GM19193 (cell line): Measurements from ENCODE around the gene ZNF614.

ENCODE experiments used
- POLR2A ChIP-seq: IDR thresholded peaks from 4 replicates; pipeline ENCODE4 v1.6.1; 2011; ENCODE audit not compliant: insufficient read depth, insufficient read length; ENCODE audit errors: extremely low read depth

The ZNF614 gene

DNA sequence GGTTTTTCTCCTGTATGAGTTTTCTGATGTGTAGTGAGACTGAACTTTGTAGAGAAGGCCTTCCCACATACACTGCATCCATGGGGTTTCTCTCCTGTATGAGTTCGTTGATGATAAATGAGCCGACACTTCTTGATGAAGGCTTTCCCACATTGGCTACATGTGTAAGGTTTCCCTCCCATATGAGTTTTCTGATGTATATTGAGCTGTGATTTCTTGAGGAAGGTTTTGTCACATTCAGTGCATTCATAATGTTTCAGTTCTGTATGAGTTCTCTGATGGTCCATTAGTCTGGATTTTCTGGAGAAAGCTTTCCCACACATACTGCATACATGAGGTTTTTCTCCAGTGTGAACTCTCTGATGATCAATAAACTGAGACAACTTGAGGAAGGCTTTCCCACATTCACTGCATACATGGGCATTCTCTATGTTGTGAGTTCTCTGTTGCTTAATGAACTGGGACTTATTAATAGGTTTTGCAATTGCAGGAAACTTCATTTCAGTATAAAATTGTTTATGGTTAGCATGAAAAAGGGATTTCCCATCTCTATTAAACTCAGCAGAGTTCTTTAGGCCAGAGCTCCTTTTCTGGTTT lies 34.0 kb downstream of the ZNF614 start:
- no peak for TF ChIP-seq POLR2A

DNA sequence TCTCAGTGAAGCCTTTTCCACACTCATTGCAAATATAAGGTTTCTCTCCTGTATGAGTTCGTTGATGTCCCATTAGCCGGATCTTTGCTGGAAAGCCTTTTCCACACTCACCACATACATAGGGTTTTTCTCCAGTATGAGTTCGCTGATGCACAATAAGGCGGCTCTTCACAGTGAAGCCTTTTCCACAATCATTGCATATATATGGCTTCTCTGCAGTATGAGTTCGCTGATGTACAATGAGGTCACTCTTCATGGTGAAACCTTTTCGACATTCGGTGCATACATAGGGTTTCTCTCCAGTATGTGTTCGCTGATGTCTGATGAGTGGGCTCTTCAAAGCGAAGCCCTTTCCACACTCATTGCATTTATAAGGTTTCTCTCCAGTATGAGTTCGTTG lies 34.8 kb downstream of the ZNF614 start:
- no peak for TF ChIP-seq POLR2A

DNA sequence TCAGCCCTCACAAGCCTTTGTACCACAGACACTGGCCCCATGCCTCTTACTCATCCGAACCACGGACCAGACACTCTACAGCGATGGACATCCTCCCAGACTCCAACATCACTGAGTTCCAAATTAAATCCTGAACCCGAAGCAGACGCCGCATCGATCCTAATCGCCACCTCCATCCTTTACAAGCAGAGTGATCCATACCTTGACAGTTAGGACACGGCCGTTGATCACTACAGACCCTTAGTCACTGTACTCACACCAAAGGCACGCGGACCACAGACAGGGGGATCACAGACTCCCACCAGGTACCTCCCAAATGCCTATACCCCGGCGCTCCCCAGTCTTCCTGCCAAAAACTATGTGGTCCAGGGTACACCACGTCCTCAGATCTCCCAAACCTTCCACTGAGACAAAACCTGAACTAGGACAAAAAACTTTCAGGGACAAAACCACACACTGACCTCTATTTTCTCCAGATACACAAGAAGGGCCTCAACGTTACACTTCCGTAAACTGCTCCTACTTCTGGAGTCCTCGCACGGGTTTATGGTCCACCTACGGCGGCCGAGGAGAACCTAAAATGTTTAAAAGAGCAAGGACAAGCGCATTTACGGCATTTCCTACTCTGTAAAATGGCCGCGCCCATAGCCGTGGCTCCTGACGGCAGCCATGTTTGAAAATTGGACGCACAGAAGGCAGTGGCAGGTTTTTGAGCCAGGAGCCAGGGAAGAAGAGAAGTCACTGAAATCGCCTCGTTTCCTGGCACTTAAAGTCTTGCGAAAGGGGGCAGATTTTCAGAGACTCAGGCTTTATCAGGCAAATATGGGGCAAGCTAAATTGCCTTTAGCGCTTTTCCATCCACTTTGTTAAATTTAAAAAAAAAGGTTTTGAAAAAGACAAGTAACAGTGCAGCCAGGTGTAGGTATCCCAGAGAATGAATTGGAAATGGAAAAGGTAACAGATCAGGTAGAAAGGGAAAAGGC lies 41.6 kb downstream of the ZNF614 start, which contains the start of gene ZNF350:
ZNF350 (minus strand) TSS at position 532 of the 983 bp plus-strand sequence. CDS start 12,480 bp downstream, outside the sequence.
- TF ChIP-seq POLR2A = no peak

GRCh38 chr19:51983361-51983760 lies 44.8 kb downstream of the ZNF614 start:
- TF ChIP-seq POLR2A = no peak

DNA sequence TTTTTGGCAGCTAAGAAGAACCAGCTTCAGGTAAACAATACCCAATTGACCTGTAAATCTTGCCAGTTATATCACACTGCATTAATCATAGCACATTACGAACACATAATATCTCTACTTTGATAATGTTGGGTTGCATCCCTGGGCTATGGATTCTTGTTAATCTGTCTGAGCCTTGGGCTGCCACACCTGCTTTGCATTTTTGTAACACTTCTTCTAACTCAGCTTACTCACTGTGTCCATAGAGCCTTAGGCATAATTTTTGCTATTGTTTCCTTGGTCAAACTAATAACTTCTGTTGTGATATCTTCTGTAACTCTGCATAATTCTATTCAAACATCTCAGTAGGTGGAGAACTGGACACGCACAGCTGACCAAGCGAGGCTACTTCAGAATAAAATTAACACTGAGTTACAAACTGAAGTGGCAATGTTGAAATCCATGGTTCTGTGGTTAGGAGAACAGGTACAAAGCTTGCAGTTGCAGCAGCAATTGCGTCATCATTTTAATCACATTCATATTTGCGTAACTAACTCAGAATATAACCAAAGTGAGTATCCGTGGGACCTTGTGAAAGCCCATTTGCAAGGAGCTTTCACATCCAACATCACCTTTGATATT lies 48.0 kb downstream of the ZNF614 start:
- no peak for TF ChIP-seq POLR2A

DNA sequence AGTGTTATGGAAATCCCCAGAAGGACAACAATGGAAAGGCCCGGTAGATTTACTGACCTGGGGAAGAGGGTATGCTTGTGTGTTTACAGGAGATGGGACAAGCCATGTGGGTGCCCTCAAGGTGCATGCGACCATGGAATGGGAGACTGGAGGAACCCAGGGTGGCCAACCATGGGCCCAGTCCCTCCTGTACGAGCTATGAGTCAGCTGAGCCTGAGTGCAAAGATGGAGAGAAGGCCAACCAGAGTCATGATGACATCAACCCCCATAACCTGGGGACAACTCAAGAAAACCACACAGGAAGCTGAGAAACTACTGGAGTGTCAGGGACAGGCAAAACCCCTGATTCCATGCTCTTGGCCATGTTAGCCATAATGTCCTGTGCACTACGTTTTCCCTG lies 49.3 kb downstream of the ZNF614 start:
- no peak for TF ChIP-seq POLR2A

DNA sequence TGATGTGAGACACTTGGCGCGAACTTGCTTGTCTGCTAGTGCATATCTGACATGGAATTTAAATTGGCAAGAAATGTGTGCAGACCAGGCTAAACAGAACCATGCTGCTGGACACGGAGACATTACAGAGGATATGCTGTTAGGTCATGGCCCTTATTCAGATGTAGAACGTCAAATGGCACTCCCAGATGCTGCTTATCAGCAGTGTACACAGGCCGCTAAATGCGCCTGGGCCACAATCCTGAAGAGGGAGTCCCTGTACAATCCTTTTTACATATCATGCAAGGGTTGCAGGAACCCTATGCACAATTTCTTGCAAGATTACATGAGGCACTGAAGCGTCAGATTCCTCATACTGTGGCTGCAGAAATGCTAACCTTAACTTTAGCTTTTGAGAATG lies 50.8 kb downstream of the ZNF614 start:
- TF ChIP-seq POLR2A = no peak

GRCh38 chr19:51976852-51977251 lies 51.3 kb downstream of the ZNF614 start:
- no peak for TF ChIP-seq POLR2A

DNA sequence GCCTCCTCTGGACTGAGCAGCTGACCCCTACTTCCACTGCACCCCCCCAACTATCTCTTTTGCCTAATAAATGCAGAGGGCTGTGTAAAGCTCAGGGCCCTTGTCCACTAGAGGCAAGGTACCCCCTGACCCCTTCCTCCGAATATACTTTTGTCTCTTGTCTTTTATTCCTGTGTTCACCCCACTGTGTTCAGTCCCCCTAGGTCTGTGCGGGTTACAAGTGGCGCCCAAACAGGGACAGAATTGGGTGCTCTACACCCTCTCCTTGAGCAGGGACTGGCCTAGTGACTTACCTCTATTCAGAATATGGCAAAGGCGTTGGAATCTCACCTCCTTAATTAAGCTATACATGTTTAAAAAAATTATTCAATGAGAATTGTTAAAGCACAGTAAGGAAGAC lies 56.6 kb downstream of the ZNF614 start:
- no peak for TF ChIP-seq POLR2A

- no peak for TF ChIP-seq POLR2A
These were observed 57.5 kb downstream of the ZNF614 start for GRCh38 chr19:51970718-51971117.

DNA sequence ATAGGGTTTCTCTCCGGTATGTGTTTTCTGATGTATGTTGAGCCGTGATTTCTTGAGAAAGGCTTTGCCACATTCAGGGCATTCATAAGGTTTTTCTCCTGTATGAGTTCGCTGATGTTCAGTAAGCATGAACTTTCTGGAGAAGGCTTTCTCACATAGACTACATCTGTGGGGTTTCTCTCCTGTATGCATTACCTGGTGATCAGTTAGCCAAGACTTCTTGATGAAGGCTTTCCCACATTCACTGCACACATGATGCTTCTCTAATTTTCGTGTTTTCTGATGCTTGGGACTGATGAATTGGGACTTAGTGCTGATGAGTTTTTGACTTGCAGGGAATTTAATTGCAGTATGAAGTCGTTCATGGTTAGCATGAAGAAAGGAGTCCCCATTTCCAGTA lies 62.6 kb downstream of the ZNF614 start:
- no peak for TF ChIP-seq POLR2A
